Fibroblast of lung (primary cell): ENCODE results near the gene LTK. TPM values are rescaled to one million over a fixed set of nuclear protein-coding genes. Genes with fewer than 3 reads are reported as not detected.
A peak's percentile ranks its signal among the peaks of the same experiment; 100 is the strongest.

ENCODE experiments used
- DNase-seq, 2 donors: peaks; one replicate each; pipeline versions ENCODE4 v3.0.0 to v3.0.0-alpha.2; 2010; ENCODE audit warnings: low read depth in 2 of 2
- H2AFZ ChIP-seq: 2 replicates; pipeline ENCODE4 v1.5.1; 2012; ENCODE audit warnings: low read length, control low read depth, inconsistent platforms
- H3K27ac ChIP-seq: 2 replicates; pipeline ENCODE4 v1.5.1; 2011; ENCODE audit warnings: low read length, control low read depth; ENCODE audit not compliant: insufficient read depth
- H3K27me3 ChIP-seq: 2 replicates; pipeline ENCODE4 v1.5.1; 2011; ENCODE audit warnings: mild to moderate bottlenecking, low read length; ENCODE audit not compliant: control insufficient read depth, insufficient read depth
- H3K36me3 ChIP-seq: 2 replicates; pipeline ENCODE4 v1.5.1; 2011; ENCODE audit warnings: low read length; ENCODE audit not compliant: control insufficient read depth, insufficient read depth
- H3K4me1 ChIP-seq: 2 replicates; pipeline ENCODE4 v1.5.1; 2011; ENCODE audit warnings: low read length; ENCODE audit not compliant: control insufficient read depth, insufficient read depth; ENCODE audit errors: extremely low read depth
- H3K4me2 ChIP-seq: 2 replicates; pipeline ENCODE4 v1.5.1; 2011; ENCODE audit warnings: low read length, control low read depth; ENCODE audit not compliant: insufficient read depth; ENCODE audit errors: extremely low read depth
- H3K4me3 ChIP-seq, 4 experiments: fragments of 200-600 bp in 1 of 4; sonication (generic) in 1 of 4; replicated peaks in 1 of 4; 2 replicates each; pipeline ENCODE4 v1.5.1; 2011 to 2016; ENCODE audit warnings: low read length in 4 of 4, low read depth in 3 of 4, mild to moderate bottlenecking in 3 of 4, control low read depth in 2 of 4, inconsistent platforms in 1 of 4, mixed read lengths in 1 of 4; ENCODE audit not compliant: insufficient read depth in 1 of 4; ENCODE audit errors: control extremely low read depth in 1 of 4
- H3K79me2 ChIP-seq: 2 replicates; pipeline ENCODE4 v1.5.1; 2012; ENCODE audit warnings: mild to moderate bottlenecking, low read length, inconsistent platforms; ENCODE audit not compliant: control insufficient read depth, insufficient read depth
- H3K9ac ChIP-seq: 2 replicates; pipeline ENCODE4 v1.5.1; 2011; ENCODE audit warnings: mild to moderate bottlenecking, low read length, control low read depth; ENCODE audit not compliant: insufficient read depth
- H3K9me3 ChIP-seq: 2 replicates; pipeline ENCODE4 v1.5.1; 2012; ENCODE audit warnings: low read depth, low read length; ENCODE audit not compliant: control insufficient read depth, insufficient read depth
- H4K20me1 ChIP-seq: 2 replicates; pipeline ENCODE4 v1.5.1; 2011; ENCODE audit warnings: low read length; ENCODE audit not compliant: control insufficient read depth, insufficient read depth; ENCODE audit errors: extremely low read depth
- EZH2 ChIP-seq: IDR thresholded peaks from 2 replicates; pipeline ENCODE4 v1.5.1; 2012; ENCODE audit warnings: low read length, control low read depth, mild to moderate bottlenecking; ENCODE audit errors: missing control alignments
- polyA plus RNA-seq, 2 donors: library from polyadenylated mRNA; depleted of rRNA in 1 of 2; stranded (reverse) in 1 of 2; unstranded in 1 of 2; fragments of >200 nt; gene quantifications; 2 replicates each; pipeline ENCODE4 v1.2.1, GENCODE V29; 2011 to 2012; ENCODE audit warnings: missing spikeins in 1 of 2
- total RNA-seq: library from RNA; depleted of rRNA; stranded (reverse); fragments of >200 nt; gene quantifications from 2 replicates; pipeline ENCODE4 v1.2.1, GENCODE V29; 2014
- TF ChIP-seq, protein P1 (sequence below), 2 donors: IDR thresholded peaks in 1 of 2; conservative IDR thresholded peaks in 1 of 2; 1 replicate in 1 of 2; 2 replicates in 1 of 2; pipeline ENCODE4 v1.5.1; 2011 to 2012; ENCODE audit warnings: low read length in 2 of 2, control low read depth in 1 of 2, inconsistent platforms in 1 of 2, low read depth in 1 of 2, mild to moderate bottlenecking in 1 of 2

The LTK gene
- total and polyA plus RNA-seq, 2 donors (not counting 1 experiment from before 2014, with no cell fraction given) = 0.14 to 0.99 TPM

DNA sequence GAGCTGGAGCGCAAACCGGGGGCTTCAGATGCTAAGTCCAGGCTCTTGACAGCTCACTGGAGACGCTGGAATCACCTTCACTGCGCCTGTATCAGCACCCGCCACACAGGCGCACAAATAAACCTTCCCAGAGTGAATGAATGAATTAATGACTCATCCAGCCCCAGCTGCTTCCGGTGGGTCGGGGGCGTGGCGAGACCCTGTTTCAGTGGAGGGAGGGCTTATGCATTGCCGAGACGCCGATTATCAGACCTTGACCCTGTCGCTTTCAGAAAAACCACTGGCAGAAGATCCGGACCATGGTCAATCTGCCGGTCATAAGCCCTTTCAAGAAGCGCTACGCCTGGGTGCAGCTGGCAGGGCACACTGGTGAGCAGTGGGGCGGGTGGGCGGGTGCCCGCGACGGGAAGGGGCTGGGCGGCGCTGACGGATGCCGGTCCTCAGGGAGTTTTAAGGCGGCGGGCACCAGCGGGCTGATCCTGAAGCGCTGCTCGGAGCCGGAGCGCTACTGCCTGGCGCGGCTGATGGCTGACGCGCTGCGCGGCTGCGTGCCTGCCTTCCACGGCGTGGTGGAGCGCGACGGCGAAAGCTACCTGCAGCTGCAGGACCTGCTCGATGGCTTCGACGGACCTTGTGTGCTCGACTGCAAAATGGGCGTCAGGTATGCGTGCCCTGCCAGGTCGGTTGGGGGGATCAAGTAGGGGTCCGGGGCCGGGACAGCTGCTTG, 12.3 kb downstream of the LTK start:
- H3K9ac ChIP-seq = no peak overlapping the region
- H3K27ac ChIP-seq = no peak overlapping the region
- H2AFZ ChIP-seq = no peak overlapping the region
- TF ChIP-seq EZH2 = peak; percentile 38
- TF ChIP-seq, protein P1, sequence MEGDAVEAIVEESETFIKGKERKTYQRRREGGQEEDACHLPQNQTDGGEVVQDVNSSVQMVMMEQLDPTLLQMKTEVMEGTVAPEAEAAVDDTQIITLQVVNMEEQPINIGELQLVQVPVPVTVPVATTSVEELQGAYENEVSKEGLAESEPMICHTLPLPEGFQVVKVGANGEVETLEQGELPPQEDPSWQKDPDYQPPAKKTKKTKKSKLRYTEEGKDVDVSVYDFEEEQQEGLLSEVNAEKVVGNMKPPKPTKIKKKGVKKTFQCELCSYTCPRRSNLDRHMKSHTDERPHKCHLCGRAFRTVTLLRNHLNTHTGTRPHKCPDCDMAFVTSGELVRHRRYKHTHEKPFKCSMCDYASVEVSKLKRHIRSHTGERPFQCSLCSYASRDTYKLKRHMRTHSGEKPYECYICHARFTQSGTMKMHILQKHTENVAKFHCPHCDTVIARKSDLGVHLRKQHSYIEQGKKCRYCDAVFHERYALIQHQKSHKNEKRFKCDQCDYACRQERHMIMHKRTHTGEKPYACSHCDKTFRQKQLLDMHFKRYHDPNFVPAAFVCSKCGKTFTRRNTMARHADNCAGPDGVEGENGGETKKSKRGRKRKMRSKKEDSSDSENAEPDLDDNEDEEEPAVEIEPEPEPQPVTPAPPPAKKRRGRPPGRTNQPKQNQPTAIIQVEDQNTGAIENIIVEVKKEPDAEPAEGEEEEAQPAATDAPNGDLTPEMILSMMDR (conservative IDR thresholded peaks at IDR 0.05 in 1 of 2, IDR thresholded peaks at IDR 0.05 in 1 of 2; ENCODE audit: low read depth in 1 of 2, low read length in 2 of 2) = no peak
- H3K79me2 ChIP-seq = no peaks in the 10 kb centered on the region
- no peaks in the 10 kb centered on the region for H3K9me3 ChIP-seq
- no peaks in the 10 kb centered on the region for H3K36me3 ChIP-seq
- H3K27me3 ChIP-seq = peaks cover 8% of the 10 kb centered on the region
- H3K4me2 ChIP-seq = peak overlapping the region; percentile 33
- no peaks in the 10 kb centered on the region for H3K4me1 ChIP-seq
- H4K20me1 ChIP-seq = no peaks in the 10 kb centered on the region
- peak; percentile 37 to 45 for DNase-seq
- H3K4me3 ChIP-seq = peak overlapping the region in 1 of 4 experiments; percentile 20

DNA sequence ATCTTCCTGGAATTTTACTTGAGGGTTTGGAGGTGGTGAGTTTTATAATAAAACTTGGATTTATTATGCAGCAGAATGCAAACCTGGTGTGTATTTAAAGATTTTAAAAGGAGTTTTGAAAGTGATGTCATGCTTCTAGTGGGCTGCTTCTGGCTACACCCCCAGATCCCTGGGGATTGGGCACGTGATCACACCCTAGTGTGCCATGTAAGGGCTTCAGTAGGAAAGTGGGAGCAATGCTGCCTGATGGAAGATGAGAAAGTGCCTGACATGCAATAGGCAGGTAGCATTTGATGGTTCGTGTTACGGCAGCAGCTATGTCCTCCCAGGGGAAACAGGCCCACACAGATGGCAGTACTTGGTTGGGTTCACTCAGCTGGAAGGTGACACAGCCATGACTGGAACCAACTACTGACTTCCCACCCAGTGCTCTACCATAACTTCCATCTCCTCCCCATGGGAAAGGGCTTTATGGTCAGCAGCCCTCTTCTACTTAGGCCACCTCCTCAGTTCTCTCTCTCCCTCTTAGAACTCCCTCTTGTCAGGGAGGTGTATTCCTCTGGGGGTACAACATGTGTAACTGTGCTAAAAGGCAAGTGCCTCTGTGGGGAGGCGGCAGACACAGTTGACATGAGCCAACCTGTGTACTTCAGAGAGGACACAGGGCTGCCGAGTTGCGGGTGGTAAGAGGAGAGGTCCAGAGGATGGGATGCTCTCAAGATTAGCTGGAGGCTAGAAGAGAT, 14.3 kb downstream of the LTK start:
- TF ChIP-seq, protein P1 (conservative IDR thresholded peaks at IDR 0.05 in 1 of 2, IDR thresholded peaks at IDR 0.05 in 1 of 2; ENCODE audit: low read depth in 1 of 2, low read length in 2 of 2) = no peak
- H3K4me2 ChIP-seq = no peak overlapping the region
- no peak overlapping the region for H2AFZ ChIP-seq
- no peaks in the 10 kb centered on the region for H3K4me1 ChIP-seq
- no peaks in the 10 kb centered on the region for H3K36me3 ChIP-seq
- H3K9me3 ChIP-seq = no peaks in the 10 kb centered on the region
- no peak overlapping the region for H3K27ac ChIP-seq
- no peak overlapping the region for H3K4me3 ChIP-seq
- no peaks in the 10 kb centered on the region for H4K20me1 ChIP-seq
- no peak overlapping the region for H3K9ac ChIP-seq
- DNase-seq = no peak
- peaks cover 8% of the 10 kb centered on the region for H3K27me3 ChIP-seq
- H3K79me2 ChIP-seq = no peaks in the 10 kb centered on the region

DNA sequence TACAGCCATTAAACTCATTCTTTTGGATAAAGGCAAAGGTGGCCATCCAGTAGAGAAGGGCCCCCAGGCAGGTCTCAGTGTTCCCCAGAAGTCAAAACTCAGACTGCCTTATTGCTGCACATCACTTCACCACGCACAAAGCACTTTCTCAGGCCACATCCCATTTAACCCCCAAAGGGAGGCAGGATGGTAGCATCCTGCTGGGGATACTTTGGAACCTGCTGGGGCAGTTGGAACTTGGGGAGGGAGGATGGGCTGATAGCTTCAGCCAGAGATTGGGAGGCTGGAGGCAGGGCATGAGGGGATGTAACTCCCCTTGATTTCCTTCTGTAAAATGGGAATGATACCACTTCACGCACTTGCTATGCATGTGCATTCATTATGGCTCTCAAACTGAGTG, 15.0 kb downstream of the LTK start:
- H4K20me1 ChIP-seq = no peaks in the 10 kb centered on the region
- H3K27me3 ChIP-seq = peaks cover 8% of the 10 kb centered on the region
- H3K4me1 ChIP-seq = no peaks in the 10 kb centered on the region
- H3K79me2 ChIP-seq = no peaks in the 10 kb centered on the region
- no peaks in the 10 kb centered on the region for H3K36me3 ChIP-seq
- no peak for TF ChIP-seq EZH2
- TF ChIP-seq, protein P1 (conservative IDR thresholded peaks at IDR 0.05 in 1 of 2, IDR thresholded peaks at IDR 0.05 in 1 of 2; ENCODE audit: low read depth in 1 of 2, low read length in 2 of 2) = no peak
- H3K9ac ChIP-seq = no peak overlapping the region
- no peak overlapping the region for H3K4me3 ChIP-seq
- H2AFZ ChIP-seq = no peak overlapping the region
- no peaks in the 10 kb centered on the region for H3K9me3 ChIP-seq
- DNase-seq = no peak
- H3K4me2 ChIP-seq = no peak overlapping the region
- no peak overlapping the region for H3K27ac ChIP-seq
